OCI-LY3 (cell line): Measurements from ENCODE around the gene NCOA1.

Source experiments
- EZH2phosphoT487 ChIP-seq: fragments of 200-600 bp; shearing (Covaris generic); IDR thresholded peaks from 2 replicates; pipeline ENCODE4 v1.6.1; 2018; ENCODE audit warnings: antibody characterized with exemption, mixed run types, low read depth
- TF ChIP-seq, protein P1 (sequence below): fragments of 200-600, 300-600 bp; sonication (generic); IDR thresholded peaks from 2 replicates; pipeline ENCODE4 v1.5.1; 2014; ENCODE audit warnings: antibody characterized with exemption, low read length, low read depth

DNA sequence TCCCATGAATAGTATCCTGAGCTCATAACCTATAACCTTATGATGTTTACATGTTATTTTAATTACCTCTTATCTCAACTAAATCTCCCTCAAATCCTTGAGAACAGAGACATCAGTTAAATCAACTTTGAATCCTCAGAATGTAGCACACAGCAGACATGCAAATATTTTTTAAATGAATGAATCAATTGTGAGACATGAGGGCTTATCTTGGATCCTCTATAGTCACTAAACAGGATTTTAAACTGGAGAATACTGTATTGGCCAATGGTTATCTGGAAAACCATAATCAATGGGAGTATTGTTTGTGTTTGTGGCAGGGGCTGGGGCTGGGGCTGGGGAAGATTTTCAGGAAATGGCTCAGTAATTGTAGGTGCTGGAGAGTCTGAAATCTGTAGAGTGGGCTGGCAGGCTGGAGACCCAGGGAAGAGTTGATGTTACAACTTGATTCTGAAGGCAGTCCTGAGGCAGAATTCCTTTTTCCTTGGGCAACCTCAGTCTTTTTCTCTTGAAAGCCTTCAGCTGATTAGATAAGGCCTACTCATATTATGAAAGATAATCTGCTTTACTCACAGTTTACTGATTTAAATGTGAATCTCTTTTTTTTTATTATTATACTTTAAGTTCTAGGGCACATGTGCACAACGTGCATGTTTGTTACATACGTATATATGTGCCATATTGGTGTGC lies 106.3 kb downstream of the NCOA1 start:
- TF ChIP-seq, protein P1, sequence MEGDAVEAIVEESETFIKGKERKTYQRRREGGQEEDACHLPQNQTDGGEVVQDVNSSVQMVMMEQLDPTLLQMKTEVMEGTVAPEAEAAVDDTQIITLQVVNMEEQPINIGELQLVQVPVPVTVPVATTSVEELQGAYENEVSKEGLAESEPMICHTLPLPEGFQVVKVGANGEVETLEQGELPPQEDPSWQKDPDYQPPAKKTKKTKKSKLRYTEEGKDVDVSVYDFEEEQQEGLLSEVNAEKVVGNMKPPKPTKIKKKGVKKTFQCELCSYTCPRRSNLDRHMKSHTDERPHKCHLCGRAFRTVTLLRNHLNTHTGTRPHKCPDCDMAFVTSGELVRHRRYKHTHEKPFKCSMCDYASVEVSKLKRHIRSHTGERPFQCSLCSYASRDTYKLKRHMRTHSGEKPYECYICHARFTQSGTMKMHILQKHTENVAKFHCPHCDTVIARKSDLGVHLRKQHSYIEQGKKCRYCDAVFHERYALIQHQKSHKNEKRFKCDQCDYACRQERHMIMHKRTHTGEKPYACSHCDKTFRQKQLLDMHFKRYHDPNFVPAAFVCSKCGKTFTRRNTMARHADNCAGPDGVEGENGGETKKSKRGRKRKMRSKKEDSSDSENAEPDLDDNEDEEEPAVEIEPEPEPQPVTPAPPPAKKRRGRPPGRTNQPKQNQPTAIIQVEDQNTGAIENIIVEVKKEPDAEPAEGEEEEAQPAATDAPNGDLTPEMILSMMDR: no peak
- no peak for TF ChIP-seq EZH2phosphoT487
